Hepatocyte (in vitro differentiated cells): ENCODE measurements around the gene URI1. TPM values are rescaled to one million over a fixed set of nuclear protein-coding genes. Genes with fewer than 3 reads are reported as not detected.

Source experiments
- DNase-seq: peaks from one replicate; pipeline ENCODE4 v3.0.0-alpha.2; 2016; ENCODE audit warnings: low spot score
- H2AFZ ChIP-seq: fragments of 200-600 bp; sonication (generic); 2 replicates; pipeline ENCODE4 v1.6.0; 2016; ENCODE audit warnings: antibody characterized with exemption, mild to moderate bottlenecking
- H3K27ac ChIP-seq: fragments of 200-600 bp; sonication (generic); 2 replicates; pipeline ENCODE4 v1.5.1; 2016; ENCODE audit warnings: mild to moderate bottlenecking
- H3K27me3 ChIP-seq: fragments of 200-600 bp; sonication (generic); 2 replicates; pipeline ENCODE4 v1.6.1; 2016
- H3K36me3 ChIP-seq: fragments of 200-600 bp; sonication (generic); replicated peaks from 2 replicates; pipeline ENCODE4 v1.5.1; 2016; ENCODE audit warnings: low read depth; ENCODE audit not compliant: insufficient read depth
- H3K4me1 ChIP-seq: fragments of 200-600 bp; sonication (generic); 2 replicates; pipeline ENCODE4 v1.5.1; 2016; ENCODE audit warnings: mild to moderate bottlenecking, moderate library complexity; ENCODE audit not compliant: insufficient read depth
- H3K4me2 ChIP-seq: fragments of 200-600 bp; sonication (generic); 2 replicates; pipeline ENCODE4 v1.6.0; 2016
- H3K4me3 ChIP-seq: fragments of 200-600 bp; sonication (generic); 2 replicates; pipeline ENCODE4 v1.5.1; 2016; ENCODE audit warnings: mild to moderate bottlenecking
- H3K79me2 ChIP-seq: fragments of 200-600 bp; sonication (generic); 2 replicates; pipeline ENCODE4 v1.6.0; 2017; ENCODE audit warnings: mild to moderate bottlenecking
- H3K9me2 ChIP-seq: fragments of 200-600 bp; sonication (generic); replicated peaks from 2 replicates; pipeline ENCODE4 v1.6.0; 2017; ENCODE audit warnings: mild to moderate bottlenecking; ENCODE audit not compliant: insufficient read depth
- H3K9me3 ChIP-seq: fragments of 200-600 bp; sonication (generic); 2 replicates; pipeline ENCODE4 v1.5.1; 2016; ENCODE audit warnings: low read depth, mild to moderate bottlenecking
- H4K20me1 ChIP-seq: fragments of 200-600 bp; sonication (generic); 2 replicates; pipeline ENCODE4 v1.6.0; 2016; ENCODE audit warnings: mild to moderate bottlenecking; ENCODE audit not compliant: insufficient read depth, poor library complexity, severe bottlenecking
- CTCF ChIP-seq: fragments of 200-600 bp; sonication (generic); IDR thresholded peaks from 2 replicates; pipeline ENCODE4 v1.5.1; 2016; ENCODE audit warnings: antibody characterized with exemption, mild to moderate bottlenecking; ENCODE audit not compliant: poor library complexity
- EZH2 ChIP-seq: fragments of 200-600 bp; sonication (generic); IDR thresholded peaks from 2 replicates; pipeline ENCODE4 v1.6.1; 2016; ENCODE audit warnings: antibody characterized with exemption, mild to moderate bottlenecking, borderline replicate concordance
- EZH2phosphoT487 ChIP-seq: fragments of 200-600 bp; sonication (generic); IDR thresholded peaks from one replicate; pipeline ENCODE4 v1.6.1; 2018; ENCODE audit warnings: antibody characterized with exemption, mild to moderate bottlenecking, low read depth, moderate library complexity; ENCODE audit not compliant: unreplicated experiment, severe bottlenecking
- WGBS: methylation state at CpG from one replicate; pipeline ENCODE4 v1.1.6; 2016; ENCODE audit warnings: low lambda C conversion rate; ENCODE audit errors: missing lambda C conversion rate; 5-methylcytosine and 5-hydroxymethylcytosine counted together
- polyA plus RNA-seq: library from polyadenylated mRNA; unstranded; fragments of >200 nt; fragmentation: Nextera tagmentation; extraction: Ambion mirVana; gene quantifications from 2 replicates; pipeline ENCODE4 v1.2.1, GENCODE V29; 2016
- total RNA-seq: library from RNA; depleted of rRNA; stranded (reverse); fragments of >200 nt; gene quantifications from 2 replicates; pipeline ENCODE4 v1.2.3, GENCODE V29; 2014

The URI1 gene
- total and polyA plus RNA-seq, 2 experiments from 2014 or later: 50.0 to 66.7 TPM

GRCh38 chr19:29952177-29952576 is 10.1 kb downstream of the URI1 start:
- TF ChIP-seq EZH2phosphoT487: no peak
- TF ChIP-seq EZH2: no peak
- no peak for TF ChIP-seq CTCF
- H4K20me1 ChIP-seq: peaks cover 10% of the 10 kb centered on the region
- no peaks in the 10 kb centered on the region for H3K27me3 ChIP-seq
- no peaks in the 10 kb centered on the region for H3K36me3 ChIP-seq
- H3K27ac ChIP-seq: no peak overlapping the region
- peaks cover 95% of the 10 kb centered on the region for H3K79me2 ChIP-seq
- no peak for DNase-seq
- 89% methylated on average over 1 of the region's 1 CpG for WGBS
- H3K9me3 ChIP-seq: no peaks in the 10 kb centered on the region
- H3K9me2 ChIP-seq: no peaks in the 10 kb centered on the region
- no peaks in the 10 kb centered on the region for H3K4me1 ChIP-seq
- H3K4me2 ChIP-seq: no peak overlapping the region
- no peak overlapping the region for H3K4me3 ChIP-seq
- H2AFZ ChIP-seq: no peak overlapping the region

GRCh38 chr19:29952646-29953045 is 10.6 kb downstream of the URI1 start:
- Histone ChIP-seq H3K27me3 (no peaks in the 10 kb centered on the region), H3K4me2 (no peak overlapping the region), H3K27ac (no peak overlapping the region), H3K79me2 (peaks cover 95% of the 10 kb centered on the region), H2AFZ (no peak overlapping the region), H3K9me2 (no peaks in the 10 kb centered on the region), H4K20me1 (peaks cover 5% of the 10 kb centered on the region), H3K4me3 (no peak overlapping the region), H3K9me3 (no peaks in the 10 kb centered on the region), H3K4me1 (no peaks in the 10 kb centered on the region), H3K36me3 (no peaks in the 10 kb centered on the region)
- WGBS: 74% methylated on average over 4 of the region's 4 CpGs
- TF ChIP-seq EZH2phosphoT487: no peak
- no peak for TF ChIP-seq CTCF
- no peak for TF ChIP-seq EZH2
- no peak for DNase-seq

- WGBS: 93% methylated on average over 2 of the region's 2 CpGs
- H4K20me1 ChIP-seq: peaks cover 3% of the 10 kb centered on the region
Observed at GRCh38 chr19:29953352-29954247, 11.6 kb downstream of the URI1 start.

More at GRCh38 chr19:29953352-29954247, 11.6 kb downstream of the URI1 start:
- H3K79me2 ChIP-seq: peaks cover 95% of the 10 kb centered on the region
- H3K4me1 ChIP-seq: no peaks in the 10 kb centered on the region
- no peaks in the 10 kb centered on the region for H3K9me2 ChIP-seq
- no peak overlapping the region for H3K4me2 ChIP-seq
- H3K27me3 ChIP-seq: no peaks in the 10 kb centered on the region
- no peak overlapping the region for H2AFZ ChIP-seq
- H3K27ac ChIP-seq: no peak overlapping the region
- no peaks in the 10 kb centered on the region for H3K36me3 ChIP-seq
- no peak for DNase-seq
- TF ChIP-seq CTCF (no peak), EZH2 (no peak), EZH2phosphoT487 (no peak)
- H3K4me3 ChIP-seq: no peak overlapping the region
- no peaks in the 10 kb centered on the region for H3K9me3 ChIP-seq
